ENCODE measurements around the gene RPGRIP1L.

- TF ChIP-seq POLR2A (IDR thresholded peaks at IDR 0.05), result no peak
- TF ChIP-seq EP300 (IDR thresholded peaks at IDR 0.05), result no peak
- TF ChIP-seq CTCF (IDR thresholded peaks at IDR 0.05), result no peak
These were observed 138.3 kb downstream of the RPGRIP1L start for GRCh38 chr16:53565296-53565863.
